Tibial nerve (tissue), 4 donors: ENCODE measurements around the gene C4orf51. TPM values are rescaled to one million over a fixed set of nuclear protein-coding genes. Genes with fewer than 3 reads are reported as not detected.

Source experiments
- DNase-seq, 2 donors: peaks; one replicate each; pipeline ENCODE4 v3.0.0-alpha.2; 2019; ENCODE audit warnings: low spot score in 2 of 2
- H3K27ac ChIP-seq, 4 donors: fragments of 200-600 bp; sonication (generic) in 3 of 4; one replicate each; pipeline ENCODE4 v1.5.1; 2017 to 2019; ENCODE audit warnings: mild to moderate bottlenecking in 1 of 4
- H3K27me3 ChIP-seq, 2 donors: fragments of 200-600 bp; sonication (generic) in 1 of 2; one replicate each; pipeline versions ENCODE4 v1.5.1 to v1.6.0; 2017 to 2019
- H3K36me3 ChIP-seq, 3 donors: fragments of 200-600 bp; sonication (generic); one replicate each; pipeline ENCODE4 v1.5.1; 2018 to 2019
- H3K4me1 ChIP-seq, 4 donors: fragments of 200-600 bp; sonication (generic) in 3 of 4; one replicate each; pipeline ENCODE4 v1.5.1; 2017 to 2019
- H3K4me3 ChIP-seq, 4 donors: fragments of 200-600 bp; sonication (generic) in 3 of 4; one replicate each; pipeline ENCODE4 v1.5.1; 2017 to 2019; ENCODE audit warnings: mild to moderate bottlenecking in 1 of 4, moderate library complexity in 1 of 4
- H3K9me3 ChIP-seq, 4 donors: fragments of 200-600 bp; sonication (generic) in 3 of 4; one replicate each; pipeline ENCODE4 v1.5.1; 2017 to 2019
- CTCF ChIP-seq, 5 experiments: fragments of 200-600 bp in 3 of 5; fragments of 450-650 bp in 2 of 5; sonication (generic) in 3 of 5; IDR thresholded peaks; one replicate each; pipeline ENCODE4 v1.5.1; 2016 to 2019; ENCODE audit warnings: antibody characterized with exemption in 5 of 5, mild to moderate bottlenecking in 3 of 5, moderate library complexity in 2 of 5
- EP300 ChIP-seq, 2 donors: sonication (generic); formaldehyde crosslinking; IDR thresholded peaks; one replicate each; pipeline ENCODE4 v1.6.1; 2017; ENCODE audit warnings: antibody characterized with exemption in 2 of 2, mild to moderate bottlenecking in 1 of 2
- POLR2A ChIP-seq, 2 donors: fragments of 450-650 bp; IDR thresholded peaks; one replicate each; pipeline ENCODE4 v1.6.1; 2017; ENCODE audit warnings: antibody characterized with exemption in 2 of 2, mild to moderate bottlenecking in 2 of 2, moderate library complexity in 2 of 2
- WGBS, 2 donors: methylation state at CpG; one replicate each; pipeline ENCODE4 v1.1.5; 2018; 5-methylcytosine and 5-hydroxymethylcytosine counted together
- total RNA-seq, 4 donors: library from RNA; depleted of rRNA; stranded (reverse); fragments of >200 nt; gene quantifications; one replicate each; pipeline ENCODE4 v1.1.0, GENCODE V29; 2016

Gene C4orf51
- total RNA-seq, 4 donors from 2014 or later = not detected

GRCh38 chr4:145772347-145772746 lies 92.4 kb downstream of the C4orf51 start:
- no peaks in the 10 kb centered on the region for H3K9me3 ChIP-seq
- H3K36me3 ChIP-seq = peaks cover 0 to 23% (median 6%) of the 10 kb centered on the region in 3 donors
- H3K27ac ChIP-seq = no peak overlapping the region
- no peak overlapping the region for H3K4me3 ChIP-seq
- no peak for DNase-seq
- H3K4me1 ChIP-seq = no peaks in the 10 kb centered on the region
- 95 to 98% methylated on average over 2 of the region's 2 CpGs for WGBS, 2 donors
- no peaks in the 10 kb centered on the region for H3K27me3 ChIP-seq
- TF ChIP-seq EP300 (IDR thresholded peaks at IDR 0.05) = no peak
- TF ChIP-seq CTCF (IDR thresholded peaks at IDR 0.05) = no peak
- TF ChIP-seq POLR2A (IDR thresholded peaks at IDR 0.05) = no peak

- whole genome bisulfite sequencing, 2 donors = 93 to 94% methylated on average over 6 of the region's 6 CpGs
- Histone ChIP-seq H3K27ac (no peak overlapping the region), H3K36me3 (peaks cover 0 to 23% (median 6%) of the 10 kb centered on the region in 3 donors), H3K27me3 (no peaks in the 10 kb centered on the region), H3K4me3 (no peak overlapping the region), H3K9me3 (no peaks in the 10 kb centered on the region), H3K4me1 (no peaks in the 10 kb centered on the region)
- TF ChIP-seq EP300 (IDR thresholded peaks at IDR 0.05) = no peak
- no peak for TF ChIP-seq CTCF (IDR thresholded peaks at IDR 0.05)
- no peak for TF ChIP-seq POLR2A (IDR thresholded peaks at IDR 0.05)
- no peak for DNase-seq
These were observed 93.8 kb downstream of the C4orf51 start for GRCh38 chr4:145773581-145774234.

- Histone ChIP-seq H3K27ac (no peak overlapping the region), H3K36me3 (peaks cover 0 to 23% (median 6%) of the 10 kb centered on the region in 3 donors), H3K4me1 (no peaks in the 10 kb centered on the region), H3K27me3 (no peaks in the 10 kb centered on the region), H3K4me3 (no peak overlapping the region), H3K9me3 (no peaks in the 10 kb centered on the region)
- DNase-seq = no peak
- TF ChIP-seq CTCF (IDR thresholded peaks at IDR 0.05) (no peak), EP300 (IDR thresholded peaks at IDR 0.05) (no peak), POLR2A (IDR thresholded peaks at IDR 0.05) (no peak)
- 93 to 94% methylated on average over 6 of the region's 6 CpGs for WGBS, 2 donors
These were observed 94.5 kb downstream of the C4orf51 start for GRCh38 chr4:145774473-145774872.

- no peak overlapping the region for H3K27ac ChIP-seq
- H3K4me3 ChIP-seq = no peak overlapping the region
- no peak for TF ChIP-seq EP300 (IDR thresholded peaks at IDR 0.05)
- TF ChIP-seq CTCF (IDR thresholded peaks at IDR 0.05) = no peak
- no peak for TF ChIP-seq POLR2A (IDR thresholded peaks at IDR 0.05)
- WGBS, 2 donors = 95 to 100% methylated on average over 3 of the region's 3 CpGs
- H3K4me1 ChIP-seq = no peaks in the 10 kb centered on the region
- H3K27me3 ChIP-seq = no peaks in the 10 kb centered on the region
- DNase-seq = no peak
- H3K36me3 ChIP-seq = peaks cover 0 to 23% (median 6%) of the 10 kb centered on the region in 3 donors
- H3K9me3 ChIP-seq = no peaks in the 10 kb centered on the region
These were observed 95.5 kb downstream of the C4orf51 start for GRCh38 chr4:145775406-145775805.

GRCh38 chr4:145776208-145776607 lies 96.3 kb downstream of the C4orf51 start:
- no peak overlapping the region for H3K4me3 ChIP-seq
- DNase-seq = no peak
- TF ChIP-seq EP300 (IDR thresholded peaks at IDR 0.05) (no peak), POLR2A (IDR thresholded peaks at IDR 0.05) (no peak), CTCF (IDR thresholded peaks at IDR 0.05) (no peak)
- no peaks in the 10 kb centered on the region for H3K27me3 ChIP-seq
- no peaks in the 10 kb centered on the region for H3K4me1 ChIP-seq
- WGBS, 2 donors = 97% methylated on average over 4 of the region's 4 CpGs
- no peaks in the 10 kb centered on the region for H3K9me3 ChIP-seq
- H3K27ac ChIP-seq = no peak overlapping the region
- peaks cover 0 to 23% (median 6%) of the 10 kb centered on the region in 3 donors for H3K36me3 ChIP-seq
